Subcutaneous abdominal adipose tissue (tissue), 5 donors: ENCODE measurements around the gene DIMT1.

Experiments
- H3K27ac ChIP-seq: one replicate; pipeline ENCODE4 v1.7.0; 2013; ENCODE audit warnings: low read depth, mild to moderate bottlenecking, inconsistent platforms, low read length, moderate library complexity
- H3K27me3 ChIP-seq, 5 donors: one replicate each; pipeline ENCODE4 v1.7.0; 2013; ENCODE audit warnings: low read length in 5 of 5, inconsistent platforms in 1 of 5; ENCODE audit not compliant: control insufficient read depth in 5 of 5, insufficient read depth in 4 of 5
- H3K36me3 ChIP-seq, 5 donors: one replicate each; pipeline ENCODE4 v1.7.0; 2013; ENCODE audit warnings: low read length in 5 of 5; ENCODE audit not compliant: control insufficient read depth in 5 of 5, insufficient read depth in 5 of 5
- H3K4me1 ChIP-seq, 5 donors: one replicate each; pipeline ENCODE4 v1.7.0; 2013; ENCODE audit warnings: low read length in 5 of 5, mild to moderate bottlenecking in 3 of 5, moderate library complexity in 1 of 5; ENCODE audit not compliant: control insufficient read depth in 5 of 5, insufficient read depth in 5 of 5
- H3K4me3 ChIP-seq, 5 donors: one replicate each; pipeline ENCODE4 v1.7.0; 2013; ENCODE audit warnings: low read length in 5 of 5, low read depth in 1 of 5
- H3K9ac ChIP-seq, 5 donors: one replicate each; pipeline ENCODE4 v1.7.0; 2013; ENCODE audit warnings: low read length in 5 of 5, mild to moderate bottlenecking in 4 of 5, moderate library complexity in 3 of 5
- H3K9me3 ChIP-seq, 5 donors: one replicate each; pipeline ENCODE4 v1.7.0; 2013; ENCODE audit warnings: low read length in 5 of 5; ENCODE audit not compliant: control insufficient read depth in 5 of 5
- donor health status: healthy.
- donor health status: healthy.
- donor health status: healthy.
- donor health status: healthy.
- donor health status: healthy.

The DIMT1 gene

GRCh38 chr5:62342476-62342837, 61.2 kb downstream of the DIMT1 start:
- H3K36me3 ChIP-seq, result no peaks in the 10 kb centered on the region
- H3K27me3 ChIP-seq, result no peaks in the 10 kb centered on the region
- no peaks in the 10 kb centered on the region for H3K4me1 ChIP-seq
- no peak overlapping the region for H3K9ac ChIP-seq
- H3K9me3 ChIP-seq, result no peaks in the 10 kb centered on the region
- no peak overlapping the region for H3K27ac ChIP-seq
- no peak overlapping the region for H3K4me3 ChIP-seq

GRCh38 chr5:62341783-62342475, 61.8 kb downstream of the DIMT1 start:
- H3K9me3 ChIP-seq, result no peaks in the 10 kb centered on the region
- no peak overlapping the region for H3K4me3 ChIP-seq
- H3K27me3 ChIP-seq, result no peaks in the 10 kb centered on the region
- H3K27ac ChIP-seq, result no peak overlapping the region
- H3K9ac ChIP-seq, result no peak overlapping the region
- H3K4me1 ChIP-seq, result no peaks in the 10 kb centered on the region
- H3K36me3 ChIP-seq, result no peaks in the 10 kb centered on the region

- no peak overlapping the region for H3K27ac ChIP-seq
- no peak overlapping the region for H3K4me3 ChIP-seq
- H3K9ac ChIP-seq, result no peak overlapping the region
- no peaks in the 10 kb centered on the region for H3K4me1 ChIP-seq
- H3K27me3 ChIP-seq, result no peaks in the 10 kb centered on the region
- H3K9me3 ChIP-seq, result no peaks in the 10 kb centered on the region
- H3K36me3 ChIP-seq, result no peaks in the 10 kb centered on the region
These were observed 62.7 kb downstream of the DIMT1 start for GRCh38 chr5:62340979-62341378.

GRCh38 chr5:62340392-62340791, 63.3 kb downstream of the DIMT1 start:
- H3K4me1 ChIP-seq, result no peaks in the 10 kb centered on the region
- H3K27ac ChIP-seq, result no peak overlapping the region
- no peak overlapping the region for H3K9ac ChIP-seq
- H3K27me3 ChIP-seq, result no peaks in the 10 kb centered on the region
- H3K9me3 ChIP-seq, result no peaks in the 10 kb centered on the region
- no peaks in the 10 kb centered on the region for H3K36me3 ChIP-seq
- H3K4me3 ChIP-seq, result no peak overlapping the region
